ENCODE results near the gene STPG1. TPM values are rescaled to one million over a fixed set of nuclear protein-coding genes. Genes with fewer than 3 reads are reported as not detected.

The STPG1 gene
- total and polyA plus RNA-seq, 2 donors from 2014 or later: 10.6 to 12.2 TPM

DNA sequence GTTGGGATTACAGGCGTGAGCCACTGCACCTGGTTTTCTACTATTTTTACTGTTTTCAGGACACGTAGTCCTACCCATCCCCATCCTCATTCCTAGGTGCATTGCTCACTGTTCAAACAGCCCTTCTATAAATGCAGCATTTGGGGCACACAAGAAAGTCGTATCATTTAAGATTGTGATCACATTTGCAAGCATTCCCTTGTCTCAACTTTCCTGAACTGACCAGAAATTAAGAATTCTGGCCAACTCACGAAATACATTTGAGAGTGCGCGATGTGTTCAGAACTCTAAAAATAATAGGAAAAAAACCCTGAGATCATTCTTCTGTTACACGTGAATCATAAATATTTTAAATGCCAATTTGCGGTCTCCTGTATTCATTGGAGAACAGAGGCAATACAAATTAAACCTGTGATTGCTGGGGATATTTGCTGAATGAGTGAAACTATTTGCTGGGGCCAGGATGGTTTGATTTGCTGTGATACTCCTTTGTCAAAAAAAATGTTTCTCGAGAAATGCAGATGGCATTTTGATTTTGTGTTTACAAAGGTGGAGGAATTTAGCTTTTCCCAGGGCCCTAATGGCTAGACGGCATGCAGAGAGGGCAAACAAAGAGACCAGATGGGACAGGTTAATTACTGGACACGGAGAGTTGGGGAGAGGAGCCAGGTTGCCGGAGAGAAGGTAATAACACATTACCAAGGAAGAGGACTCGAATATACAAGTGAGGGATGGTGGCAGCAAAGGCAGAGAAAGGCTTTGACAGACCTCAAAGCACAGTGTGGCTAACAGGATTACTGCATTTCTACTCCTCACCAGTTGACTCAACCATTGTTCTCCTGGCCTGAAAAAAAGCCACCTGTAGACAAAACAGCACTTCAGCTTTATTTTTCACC is 38.4 kb downstream of the STPG1 start:
- intact Hi-C loops (cut with DNase I): no loop called here
- Histone ChIP-seq H3K27me3 (ENCODE audit: control insufficient read depth, insufficient read depth, low read length) (no peaks in the 10 kb centered on the region), H3K4me3 (ENCODE audit: low read length in 3 of 3) (no peak overlapping the region), H3K9ac (ENCODE audit: low read length in 3 of 3) (no peak overlapping the region), H3K36me3 (ENCODE audit: control insufficient read depth in 2 of 3, insufficient read depth in 3 of 3, low read length in 3 of 3) (peaks cover 0 to 3% (median 0%) of the 10 kb centered on the region in 3 donors), H3K9me3 (ENCODE audit: control insufficient read depth in 2 of 3, insufficient read depth in 1 of 3, low read length in 3 of 3) (no peaks in the 10 kb centered on the region), H3K27ac (ENCODE audit: low read depth in 2 of 2, low read length in 2 of 2) (no peak overlapping the region), H3K4me1 (ENCODE audit: control insufficient read depth in 2 of 3, insufficient read depth in 2 of 3, low read depth in 1 of 3, low read length in 3 of 3) (no peaks in the 10 kb centered on the region)
- TF ChIP-seq, protein P1, sequence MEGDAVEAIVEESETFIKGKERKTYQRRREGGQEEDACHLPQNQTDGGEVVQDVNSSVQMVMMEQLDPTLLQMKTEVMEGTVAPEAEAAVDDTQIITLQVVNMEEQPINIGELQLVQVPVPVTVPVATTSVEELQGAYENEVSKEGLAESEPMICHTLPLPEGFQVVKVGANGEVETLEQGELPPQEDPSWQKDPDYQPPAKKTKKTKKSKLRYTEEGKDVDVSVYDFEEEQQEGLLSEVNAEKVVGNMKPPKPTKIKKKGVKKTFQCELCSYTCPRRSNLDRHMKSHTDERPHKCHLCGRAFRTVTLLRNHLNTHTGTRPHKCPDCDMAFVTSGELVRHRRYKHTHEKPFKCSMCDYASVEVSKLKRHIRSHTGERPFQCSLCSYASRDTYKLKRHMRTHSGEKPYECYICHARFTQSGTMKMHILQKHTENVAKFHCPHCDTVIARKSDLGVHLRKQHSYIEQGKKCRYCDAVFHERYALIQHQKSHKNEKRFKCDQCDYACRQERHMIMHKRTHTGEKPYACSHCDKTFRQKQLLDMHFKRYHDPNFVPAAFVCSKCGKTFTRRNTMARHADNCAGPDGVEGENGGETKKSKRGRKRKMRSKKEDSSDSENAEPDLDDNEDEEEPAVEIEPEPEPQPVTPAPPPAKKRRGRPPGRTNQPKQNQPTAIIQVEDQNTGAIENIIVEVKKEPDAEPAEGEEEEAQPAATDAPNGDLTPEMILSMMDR (IDR thresholded peaks at IDR 0.05; ENCODE audit: borderline replicate concordance, extremely low read depth, insufficient read depth): no peak
- FAIRE-seq (no peak), DNase-seq (no peak)

GRCh38 chr1:24373710-24374109 is 39.9 kb downstream of the STPG1 start:
- Histone ChIP-seq H3K9ac (ENCODE audit: low read length in 3 of 3) (no peak overlapping the region), H3K27me3 (ENCODE audit: control insufficient read depth, insufficient read depth, low read length) (no peaks in the 10 kb centered on the region), H3K4me3 (ENCODE audit: low read length in 3 of 3) (no peak overlapping the region), H3K4me1 (ENCODE audit: control insufficient read depth in 2 of 3, insufficient read depth in 2 of 3, low read depth in 1 of 3, low read length in 3 of 3) (no peaks in the 10 kb centered on the region), H3K27ac (ENCODE audit: low read depth in 2 of 2, low read length in 2 of 2) (no peak overlapping the region), H3K36me3 (ENCODE audit: control insufficient read depth in 2 of 3, insufficient read depth in 3 of 3, low read length in 3 of 3) (peaks cover 0 to under 1% (median 0%) of the 10 kb centered on the region in 3 donors), H3K9me3 (ENCODE audit: control insufficient read depth in 2 of 3, insufficient read depth in 1 of 3, low read length in 3 of 3) (no peaks in the 10 kb centered on the region)
- TF ChIP-seq, protein P1 (IDR thresholded peaks at IDR 0.05; ENCODE audit: borderline replicate concordance, extremely low read depth, insufficient read depth): no peak
- no peak for DNase-seq
- no peak for FAIRE-seq
- intact Hi-C loops (cut with DNase I): no loop called here

- DNase-seq (no peak), FAIRE-seq (no peak)
- intact Hi-C loops (cut with DNase I): no loop called here
- no peaks in the 10 kb centered on the region for H3K27me3 ChIP-seq (ENCODE audit: control insufficient read depth, insufficient read depth, low read length)
- H3K9me3 ChIP-seq (ENCODE audit: control insufficient read depth in 2 of 3, insufficient read depth in 1 of 3, low read length in 3 of 3): no peaks in the 10 kb centered on the region
- H3K36me3 ChIP-seq (ENCODE audit: control insufficient read depth in 2 of 3, insufficient read depth in 3 of 3, low read length in 3 of 3): peaks cover 0 to 3% (median 0%) of the 10 kb centered on the region in 3 donors
- no peaks in the 10 kb centered on the region for H3K4me1 ChIP-seq (ENCODE audit: control insufficient read depth in 2 of 3, insufficient read depth in 2 of 3, low read depth in 1 of 3, low read length in 3 of 3)
- no peak overlapping the region for H3K27ac ChIP-seq (ENCODE audit: low read depth in 2 of 2, low read length in 2 of 2)
- H3K9ac ChIP-seq (ENCODE audit: low read length in 3 of 3): no peak overlapping the region
- TF ChIP-seq, protein P1 (IDR thresholded peaks at IDR 0.05; ENCODE audit: borderline replicate concordance, extremely low read depth, insufficient read depth): no peak
- no peak overlapping the region for H3K4me3 ChIP-seq (ENCODE audit: low read length in 3 of 3)
Measured at GRCh38 chr1:24373044-24373443, 40.5 kb downstream of the STPG1 start.
